8988T (cell line): ENCODE data around the gene MICU1.
"Not testable (repeated sequence)": the region's sequence is repeated elsewhere in the genome, so short reads cannot be mapped to it uniquely, and the experiment has no call there.

Experiments used
- DNase-seq: peaks from one replicate; pipeline ENCODE4 v3.0.0; 2011

MICU1 gene

DNA sequence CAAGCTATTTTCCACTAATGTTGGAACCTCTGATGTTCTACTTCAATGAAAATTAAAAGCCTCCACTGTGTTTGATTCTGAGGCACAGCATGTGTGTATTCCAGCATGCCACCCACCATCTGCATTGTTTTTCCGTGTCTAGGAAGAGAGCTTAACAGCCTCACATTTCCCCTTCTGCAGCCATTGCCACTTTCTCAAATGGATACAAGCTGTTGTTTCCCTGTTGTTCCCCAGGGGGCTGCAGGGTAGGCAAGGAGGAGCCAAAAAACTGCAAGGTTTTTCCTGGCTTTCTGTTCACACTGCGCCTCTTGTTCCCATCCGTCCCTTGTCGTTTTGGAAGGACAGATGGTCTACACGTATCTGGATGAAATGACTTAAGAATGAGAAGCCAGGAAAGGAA lies 198.9 kb downstream of the MICU1 start:
- no peak for DNase-seq

DNA sequence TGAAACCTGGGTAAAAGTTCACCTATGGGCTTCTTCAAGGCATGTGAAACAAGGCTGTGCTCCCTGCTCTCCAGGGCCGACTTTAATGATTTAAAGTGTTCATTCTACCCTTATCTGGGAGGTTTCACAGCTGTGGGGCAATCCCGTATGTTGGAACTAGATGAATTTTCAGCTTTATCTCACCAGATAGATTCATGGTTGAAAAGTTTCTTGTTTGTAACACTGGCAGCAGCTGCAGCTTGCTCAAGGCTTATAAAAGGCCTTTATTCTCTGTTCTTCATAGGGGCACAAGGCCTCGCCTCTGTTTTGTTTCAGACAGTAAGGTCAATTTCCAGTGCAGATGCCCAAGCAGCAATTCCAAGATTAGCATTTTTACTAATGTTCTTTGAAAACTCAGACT lies 200.7 kb downstream of the MICU1 start:
- DNase-seq: no peak

DNA sequence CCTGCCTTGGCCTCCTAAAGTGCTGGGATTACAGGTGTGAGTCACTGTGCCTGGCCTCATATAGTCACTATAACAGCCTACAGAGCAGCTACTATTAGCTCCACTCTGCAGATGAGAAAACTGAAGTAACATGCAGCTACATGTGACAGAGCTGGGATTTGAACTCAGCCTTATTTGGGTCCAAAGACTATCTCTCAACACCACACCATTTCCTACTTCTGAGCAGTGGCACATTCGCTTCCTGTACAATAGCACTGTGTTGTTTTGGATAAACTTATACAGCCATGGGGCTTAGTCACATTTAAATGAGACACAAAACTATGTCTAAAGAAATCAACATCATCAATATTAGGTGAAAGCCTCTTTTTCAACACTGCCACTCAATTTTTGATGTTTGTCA lies 201.3 kb downstream of the MICU1 start:
- no peak for DNase-seq

DNA sequence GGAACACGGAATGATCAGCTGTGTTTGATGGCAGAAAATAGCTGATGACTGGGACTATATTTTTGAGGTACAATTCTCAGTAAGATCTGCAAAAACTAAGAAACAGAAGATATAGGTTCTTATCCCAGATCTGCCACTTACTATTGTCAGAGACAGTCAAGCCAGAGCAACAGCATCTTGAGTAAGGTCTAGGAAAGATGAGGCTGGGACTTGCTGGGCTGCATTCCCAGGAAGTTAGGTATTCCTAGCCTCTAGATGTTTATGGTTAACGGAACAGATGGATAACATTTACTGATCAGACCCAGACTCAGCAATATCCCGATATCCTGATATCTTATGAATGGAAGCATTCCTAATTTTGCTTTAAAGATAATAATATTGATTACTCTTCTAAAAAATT lies 202.5 kb downstream of the MICU1 start:
- no peak for DNase-seq

DNA sequence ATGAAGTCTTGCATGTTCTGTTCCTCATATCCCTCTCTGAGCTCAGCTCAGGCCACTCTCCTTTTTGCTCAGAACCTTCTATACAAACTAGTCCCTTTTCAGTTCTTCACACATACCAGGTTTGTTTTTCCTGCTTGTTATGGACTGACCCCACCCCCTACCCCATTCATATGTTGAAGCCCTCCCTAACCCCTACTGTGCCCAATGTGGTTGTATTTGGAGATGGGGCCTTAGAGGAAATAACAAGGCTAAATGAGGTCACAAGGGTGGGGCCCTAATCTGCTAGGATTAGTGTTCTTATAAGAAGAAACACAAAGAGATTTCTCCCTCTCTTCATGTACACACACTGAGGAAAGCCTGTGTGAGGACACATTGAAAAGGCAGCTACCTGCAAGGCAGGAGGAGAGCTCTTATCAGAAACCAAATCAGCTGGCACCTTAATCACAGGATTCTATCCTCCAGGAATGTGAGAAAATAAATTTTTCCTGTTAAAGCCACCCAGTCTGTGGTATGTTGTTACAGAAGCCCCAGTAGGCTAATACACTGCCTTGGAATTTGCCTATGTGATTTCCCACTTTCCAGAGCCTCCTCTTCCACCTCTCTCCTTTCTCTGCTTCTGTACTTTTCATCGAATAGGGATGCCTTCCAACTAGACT lies 203.9 kb downstream of the MICU1 start:
- DNase-seq: no peak

DNA sequence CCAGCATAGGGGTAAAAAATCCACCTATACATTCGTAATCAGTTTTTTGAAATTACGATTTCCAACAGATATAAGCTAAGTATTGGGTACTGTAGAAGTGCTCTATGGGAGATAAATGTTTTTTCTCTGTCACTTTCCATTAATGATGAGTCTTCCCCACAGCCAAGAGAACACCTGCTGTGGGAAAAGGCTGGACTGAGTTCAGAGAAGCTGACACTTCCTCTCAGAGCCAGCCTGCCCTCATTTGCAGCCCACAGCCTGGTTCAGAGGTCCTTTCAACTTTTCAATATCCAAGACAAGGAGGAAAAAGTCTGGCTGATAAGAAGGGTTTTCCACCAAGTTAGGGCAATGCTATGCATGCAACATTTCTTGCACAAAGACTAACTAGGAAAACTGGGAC lies 206.6 kb downstream of the MICU1 start:
- DNase-seq: no peak

DNA sequence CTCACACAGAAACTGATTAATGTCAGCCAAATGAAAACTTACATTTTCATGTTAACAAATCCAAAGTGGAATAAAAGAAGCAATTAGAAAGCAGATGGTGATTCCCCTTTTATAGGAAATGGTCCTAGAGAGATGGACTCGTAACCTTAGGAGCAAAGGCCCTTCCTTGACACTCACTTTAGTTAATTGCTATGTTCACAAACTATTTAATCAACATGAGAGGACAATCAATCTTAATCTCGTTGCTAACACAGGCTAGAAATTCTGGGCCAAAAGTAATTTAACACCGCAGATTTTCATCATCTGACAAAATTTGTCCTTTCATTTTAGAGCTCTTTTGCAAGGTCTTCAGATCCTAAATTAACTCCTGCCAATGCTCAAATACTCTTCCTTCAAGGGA lies 207.2 kb downstream of the MICU1 start:
- DNase-seq: no peak

DNA sequence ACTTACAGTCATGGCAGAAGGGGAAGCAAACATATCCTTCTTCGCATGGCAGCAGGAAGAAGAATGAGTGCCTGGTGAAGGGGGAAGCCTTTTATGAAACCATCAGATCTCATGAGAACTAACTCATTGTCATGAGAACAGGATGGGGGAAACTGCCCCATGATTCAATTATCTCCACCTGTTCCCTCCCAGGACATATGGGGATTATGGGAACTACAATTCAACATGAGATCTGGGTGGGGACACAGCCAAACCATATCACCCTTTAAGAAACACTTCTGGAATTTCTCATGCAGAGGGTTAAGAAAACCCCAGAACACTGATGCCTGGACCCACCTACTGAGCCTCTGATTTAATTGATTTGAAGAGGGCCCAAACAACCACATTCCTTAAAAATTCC lies 207.9 kb downstream of the MICU1 start:
- DNase-seq: no peak

DNA sequence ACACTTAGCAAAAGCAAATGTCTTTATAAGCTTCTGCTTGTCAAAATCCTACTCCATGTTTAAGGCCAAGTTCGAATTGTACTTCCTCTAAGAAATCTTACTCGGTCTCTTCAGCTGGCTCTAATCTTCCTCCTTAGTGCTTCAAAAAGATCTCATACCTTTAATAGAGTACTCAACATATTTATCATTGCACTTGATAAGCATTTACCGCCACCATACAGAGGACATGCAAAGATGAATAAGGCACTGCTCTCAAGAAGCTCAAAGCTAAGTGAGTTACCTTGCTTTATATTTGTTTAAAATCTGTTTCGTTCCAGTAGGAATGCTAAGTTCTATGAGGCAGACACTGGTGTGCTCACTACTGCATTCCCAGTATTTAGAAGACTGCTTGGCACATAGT lies 209.2 kb downstream of the MICU1 start:
- DNase-seq: no peak

DNA sequence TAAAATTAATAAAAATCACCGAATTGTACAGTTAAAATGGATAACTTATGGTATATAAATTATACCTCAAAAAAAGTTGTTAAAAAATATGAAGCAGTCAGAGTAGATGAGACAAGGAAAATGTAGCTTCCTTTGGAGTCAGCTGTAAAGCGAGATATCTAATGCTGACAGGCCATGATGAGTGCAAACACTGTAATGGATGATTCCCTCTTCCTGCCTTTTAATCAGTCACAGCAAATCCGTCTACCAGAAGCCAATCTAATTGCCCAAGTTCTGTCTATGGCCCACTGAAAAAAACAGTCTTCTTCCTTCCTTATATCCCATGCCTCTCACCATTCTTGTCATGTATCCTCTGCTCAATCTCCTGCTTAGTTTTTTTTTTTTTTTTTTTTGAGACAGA lies 211.2 kb downstream of the MICU1 start:
- DNase-seq: no peak

DNA sequence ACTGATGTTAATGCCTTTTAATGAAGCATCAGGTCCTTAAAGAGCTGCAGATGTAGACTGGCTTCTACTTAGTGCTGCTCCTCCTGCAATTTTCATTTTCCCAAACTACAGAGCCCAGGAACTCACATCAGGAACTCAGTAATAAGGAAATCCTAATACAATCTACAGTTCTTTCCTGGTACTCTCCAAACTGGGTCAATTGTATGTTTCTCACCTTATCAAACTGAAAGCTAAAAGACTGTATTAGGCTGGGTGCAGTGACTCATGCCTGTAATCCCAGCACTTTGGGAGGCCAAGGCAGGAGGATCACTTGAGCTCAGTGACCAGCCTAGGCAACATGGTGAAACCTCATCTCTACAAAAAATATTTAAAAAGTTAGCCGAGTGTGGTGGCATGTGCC lies 216.7 kb downstream of the MICU1 start:
- no peak for DNase-seq

DNA sequence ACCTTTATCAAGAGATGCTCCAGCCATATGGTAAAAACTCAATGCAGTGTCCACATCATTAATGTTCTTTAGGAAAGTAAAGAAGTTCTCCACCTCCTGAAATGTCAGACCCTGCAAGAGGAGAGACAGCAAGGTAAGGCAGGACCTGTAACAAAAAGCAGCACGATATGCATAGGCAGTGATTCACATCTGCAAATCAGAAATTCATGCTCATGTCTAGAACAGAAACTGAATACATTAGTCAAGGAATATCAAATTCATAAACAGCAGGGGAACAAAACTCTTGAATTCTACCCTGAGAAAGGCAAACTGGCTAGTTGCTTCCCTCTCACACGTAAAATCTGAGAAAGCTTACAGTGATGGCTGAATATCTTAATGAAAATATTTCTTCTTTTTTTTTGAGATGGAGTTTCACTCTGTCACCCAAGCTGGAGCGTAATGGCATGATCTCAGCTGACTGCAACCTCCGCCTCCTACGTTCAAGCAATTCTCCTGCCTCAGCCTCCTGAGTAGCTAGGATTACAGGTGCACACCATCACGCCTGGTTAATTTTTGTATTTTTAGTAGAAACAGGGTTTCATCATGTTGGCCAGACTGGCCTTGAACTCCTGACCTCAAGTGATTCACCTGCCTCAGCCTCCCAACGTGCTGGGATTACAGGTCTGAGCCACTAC lies 217.8 kb downstream of the MICU1 start:
- no peak for DNase-seq

DNA sequence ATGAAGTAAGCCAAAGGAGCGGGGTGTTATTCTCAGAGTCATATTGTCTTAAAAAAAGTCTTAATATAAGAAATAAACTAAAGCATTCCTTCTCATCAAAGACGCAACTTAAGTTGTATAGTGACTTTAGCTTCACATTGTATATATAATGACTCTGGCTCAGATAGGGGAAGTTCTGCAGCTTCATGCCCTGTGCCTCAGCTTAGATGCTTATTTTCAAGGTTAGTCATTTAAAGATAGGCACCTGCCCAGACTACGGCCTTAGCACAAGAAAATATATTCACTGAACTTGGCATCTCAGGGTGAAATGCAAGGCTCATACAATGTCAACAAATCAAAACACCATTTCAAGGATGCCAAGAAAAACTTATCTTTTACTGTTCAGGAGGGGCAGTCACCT lies 218.4 kb downstream of the MICU1 start:
- DNase-seq: no peak

DNA sequence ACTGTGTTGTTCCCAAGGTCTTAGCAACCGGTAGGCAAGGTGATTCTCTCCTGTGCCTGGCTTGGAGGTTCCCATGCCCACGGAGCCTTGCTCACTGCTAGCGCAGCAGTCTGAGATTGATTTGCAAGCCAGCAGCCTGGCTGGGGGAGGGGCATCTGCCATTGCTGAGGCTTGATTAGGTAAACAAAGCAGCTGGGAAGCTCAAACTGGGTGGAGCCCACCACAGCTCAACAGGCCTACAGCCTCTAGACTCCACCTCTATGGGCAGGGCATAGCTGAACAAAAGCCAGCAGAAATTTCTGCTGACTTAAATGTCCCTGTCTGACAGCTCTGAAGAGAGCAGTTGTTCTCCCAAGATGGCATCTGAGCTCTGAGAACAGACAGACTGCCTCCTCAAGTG lies 230.3 kb downstream of the MICU1 start:
- not testable (repeated sequence) for DNase-seq

DNA sequence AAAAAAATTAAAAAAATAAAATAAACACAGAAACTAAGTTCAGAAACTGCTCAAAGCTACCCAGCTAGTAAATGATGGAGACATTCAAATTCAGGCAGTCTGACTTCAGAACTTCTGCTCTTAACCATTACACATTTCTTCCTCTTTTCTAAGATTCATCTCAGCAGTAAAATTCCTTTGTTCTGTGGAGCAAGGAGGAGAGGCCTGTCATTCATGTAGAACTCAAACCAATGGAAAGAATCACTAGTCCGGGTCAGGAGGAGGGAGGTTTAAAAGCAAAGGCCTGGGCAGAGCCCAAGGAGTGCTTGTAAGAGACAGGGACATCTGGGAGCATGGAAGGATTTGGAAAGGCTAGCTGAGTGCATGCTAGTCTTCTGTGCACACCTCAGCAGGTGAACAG lies 233.3 kb downstream of the MICU1 start:
- DNase-seq: no peak

DNA sequence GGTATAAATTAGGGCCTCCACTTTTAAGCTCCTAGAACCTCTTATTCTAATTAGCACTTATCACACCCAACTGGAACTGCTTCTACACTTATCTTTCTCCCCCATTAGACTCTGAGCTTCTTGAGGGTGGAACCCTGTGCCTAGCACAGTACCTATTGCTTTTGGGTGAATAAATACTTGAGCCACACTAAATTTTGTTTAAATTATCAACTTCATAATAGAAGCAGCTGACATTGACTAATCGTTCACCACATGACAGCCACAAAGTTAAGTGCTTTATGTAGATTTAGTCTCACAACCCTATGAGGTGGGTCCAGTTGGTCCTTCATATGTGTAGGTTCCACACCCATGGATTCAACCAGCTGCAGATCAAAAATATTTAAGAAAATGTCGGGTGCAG lies 235.1 kb downstream of the MICU1 start:
- no peak for DNase-seq

DNA sequence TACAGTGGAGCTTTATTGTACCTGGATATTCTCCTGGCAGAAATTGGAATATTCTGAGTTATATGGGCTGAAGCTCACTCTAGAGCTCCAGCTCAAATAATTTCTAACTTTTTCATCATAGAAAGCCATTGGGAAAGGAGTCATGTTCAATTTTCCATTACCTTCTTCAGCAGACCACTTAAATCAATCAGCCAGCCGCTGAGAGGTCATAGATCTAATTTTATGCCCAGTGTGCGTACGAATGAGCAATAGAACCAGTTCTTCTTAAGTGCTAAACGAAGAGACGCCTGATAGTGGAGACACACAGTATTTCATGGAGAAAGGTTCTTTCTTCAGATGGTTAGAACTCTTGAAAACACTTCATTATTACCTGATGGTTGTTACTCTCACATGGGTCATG lies 236.2 kb downstream of the MICU1 start:
- DNase-seq: no peak

DNA sequence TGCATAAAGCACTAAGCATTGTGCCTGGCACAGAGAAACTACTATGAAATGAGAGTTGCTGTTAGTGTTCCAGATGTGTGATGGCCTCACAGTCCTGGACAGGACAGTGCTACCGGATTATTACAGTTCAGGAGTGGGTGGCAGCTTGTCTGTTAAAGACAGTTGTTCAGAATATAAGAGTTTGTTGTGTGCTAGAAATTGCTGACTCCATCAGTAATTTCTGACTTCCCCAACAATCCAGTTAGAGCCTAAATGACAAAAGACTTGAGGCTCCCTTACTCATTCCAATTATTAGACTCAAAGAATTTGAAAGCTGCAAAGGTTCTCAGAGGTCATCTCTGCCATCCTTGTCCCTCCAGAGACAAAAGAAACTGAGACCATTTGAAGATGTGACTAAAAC lies 236.9 kb downstream of the MICU1 start:
- DNase-seq: no peak

DNA sequence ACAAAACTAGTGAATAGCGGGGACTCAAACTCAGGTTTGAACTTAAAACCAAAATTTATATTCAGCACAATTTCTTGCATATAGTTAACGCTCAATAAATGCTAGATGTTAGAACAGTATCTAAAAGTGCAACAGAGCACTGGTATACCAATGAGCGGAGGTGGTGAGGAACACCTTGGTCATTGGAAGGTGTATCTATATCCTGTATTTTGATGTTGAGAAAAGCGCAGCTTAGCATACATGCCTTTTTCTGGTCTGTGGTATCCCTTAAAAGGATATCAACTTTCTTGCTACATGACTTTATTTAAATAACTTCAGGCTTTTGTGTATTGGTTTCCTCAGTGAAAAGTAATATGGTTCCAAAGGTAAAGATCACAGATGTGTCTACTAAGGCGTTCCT lies 237.8 kb downstream of the MICU1 start:
- DNase-seq: no peak

DNA sequence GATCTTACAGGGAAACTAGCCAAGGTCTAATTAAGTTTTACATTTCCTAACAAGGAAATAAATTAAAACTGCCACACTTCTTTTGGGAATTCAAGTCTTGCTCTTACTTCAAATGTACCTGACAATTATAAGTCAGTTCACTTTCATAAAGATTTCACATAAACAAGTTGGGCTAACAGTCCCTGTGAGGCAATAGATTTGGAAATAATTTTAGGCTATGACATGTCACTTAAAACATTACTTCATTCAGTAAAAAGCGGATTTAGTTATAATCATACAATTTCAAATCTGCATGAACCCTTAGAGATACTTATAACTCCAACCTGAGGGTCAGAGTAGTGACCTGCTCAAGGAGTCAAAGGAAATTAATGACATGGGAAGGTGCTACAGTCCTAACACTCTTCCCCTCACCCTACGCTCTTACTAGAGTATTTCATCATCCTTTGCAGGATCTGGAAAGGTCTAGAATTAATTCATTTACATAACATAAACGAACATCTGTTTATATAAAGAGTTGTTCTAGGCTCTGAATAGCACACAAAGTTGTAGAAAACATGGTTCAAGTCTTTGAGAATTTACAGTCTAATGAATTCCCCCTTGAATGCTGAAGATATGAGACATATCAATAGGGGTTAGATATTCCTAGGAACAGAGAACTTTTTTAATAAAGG lies 238.8 kb downstream of the MICU1 start:
- DNase-seq: no peak

DNA sequence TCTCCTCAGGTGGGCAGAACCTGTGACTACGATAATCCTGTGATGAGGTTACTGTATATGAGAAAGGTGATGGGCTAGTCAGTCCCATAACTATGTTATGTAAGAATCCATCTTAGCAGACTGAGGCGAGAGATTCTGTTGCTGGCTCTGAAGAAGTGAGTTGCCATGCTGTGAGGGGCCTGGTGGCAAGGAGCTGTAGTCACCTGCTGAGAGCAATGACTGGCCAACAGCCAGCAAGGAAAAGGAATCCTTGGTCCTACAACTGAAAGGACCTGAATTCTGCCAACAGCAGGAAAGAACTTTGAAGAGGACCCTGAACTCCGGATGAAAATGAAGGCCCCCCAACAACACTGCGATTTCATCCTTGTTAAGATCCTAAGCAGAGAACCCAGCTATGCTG lies 240.2 kb downstream of the MICU1 start:
- DNase-seq: no peak

DNA sequence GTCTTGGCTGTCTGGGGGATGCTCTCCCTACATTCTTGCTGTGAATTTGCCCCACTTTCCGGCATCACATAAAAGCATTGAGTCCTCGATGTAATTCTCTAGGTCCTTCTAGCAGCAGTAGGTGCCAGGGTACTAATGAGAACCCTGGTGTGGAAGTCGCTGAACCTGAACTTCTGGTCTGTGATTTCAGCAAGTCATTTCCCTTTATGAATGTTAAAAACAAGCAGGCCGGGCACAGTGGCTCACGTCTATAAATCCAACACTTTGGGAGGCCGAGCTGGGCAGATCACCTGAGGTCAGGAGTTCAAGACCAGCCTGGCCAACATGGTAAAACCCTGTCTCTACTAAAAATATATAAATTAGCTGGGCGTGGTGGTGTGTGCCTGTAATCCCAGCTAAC lies 240.9 kb downstream of the MICU1 start:
- DNase-seq: not testable (repeated sequence)

DNA sequence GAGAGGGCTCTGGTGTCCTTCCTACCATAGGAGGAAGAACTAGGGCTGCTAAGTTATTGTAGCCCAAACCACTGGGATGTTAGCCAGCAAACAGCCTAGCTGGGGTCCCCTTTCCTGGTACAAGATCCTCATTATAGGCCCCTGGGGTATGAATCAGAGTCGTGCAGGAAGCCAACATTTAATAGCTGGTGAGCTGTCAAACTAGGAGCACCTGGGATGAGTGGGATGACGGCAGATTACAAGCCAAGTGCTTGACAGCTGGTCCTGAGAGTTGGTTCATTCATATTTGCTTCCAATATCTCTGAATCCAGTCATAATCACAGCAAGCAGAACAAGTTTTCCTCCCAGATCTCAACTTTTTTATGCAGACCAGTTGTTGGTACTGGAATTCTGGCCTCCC lies 246.1 kb downstream of the MICU1 start:
- no peak for DNase-seq

DNA sequence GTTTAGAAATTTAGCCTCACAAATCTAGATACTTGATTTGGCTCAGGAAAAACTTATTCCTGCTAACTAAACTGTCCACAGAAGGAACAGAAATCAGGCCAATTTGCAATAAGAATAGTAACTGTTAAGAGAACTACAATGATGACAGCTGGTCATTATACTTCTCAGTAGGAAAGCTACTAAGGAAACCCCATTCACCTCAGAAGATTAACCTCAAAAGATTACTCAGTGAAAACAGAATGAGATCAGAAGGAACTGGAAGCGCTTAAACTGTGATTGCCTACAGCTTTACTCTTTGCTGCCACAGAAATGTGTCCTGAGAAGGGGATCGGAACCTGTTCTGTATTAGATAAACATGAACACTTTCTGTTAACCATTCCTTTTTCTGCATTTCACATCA lies 246.8 kb downstream of the MICU1 start:
- no peak for DNase-seq

DNA sequence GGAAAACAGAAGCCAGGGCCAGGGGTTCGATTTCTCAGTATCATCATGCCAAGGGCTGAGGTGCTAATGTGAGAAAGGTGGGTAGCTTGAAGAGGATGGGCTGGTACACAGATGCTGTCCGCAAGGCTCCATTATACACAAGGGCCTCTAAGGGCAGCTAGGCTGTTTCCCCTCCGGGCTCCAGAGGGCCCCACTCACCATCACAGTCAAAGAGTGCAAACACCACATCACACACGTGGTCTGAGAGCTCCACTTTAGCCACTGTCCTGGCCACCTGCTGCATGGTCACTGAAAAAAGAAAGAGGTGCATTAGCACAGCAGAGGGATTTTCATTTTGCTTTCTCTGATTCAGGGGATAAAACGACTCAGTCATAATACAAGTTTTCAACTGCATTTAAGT lies 250.3 kb downstream of the MICU1 start:
- no peak for DNase-seq
